Measurements from ENCODE around the gene HAAO. TPM values are rescaled to one million over a fixed set of nuclear protein-coding genes. Genes with fewer than 3 reads are reported as not detected.

The HAAO gene
- total RNA-seq, 2 experiments from 2014 or later: 0.17 to 0.38 TPM

DNA sequence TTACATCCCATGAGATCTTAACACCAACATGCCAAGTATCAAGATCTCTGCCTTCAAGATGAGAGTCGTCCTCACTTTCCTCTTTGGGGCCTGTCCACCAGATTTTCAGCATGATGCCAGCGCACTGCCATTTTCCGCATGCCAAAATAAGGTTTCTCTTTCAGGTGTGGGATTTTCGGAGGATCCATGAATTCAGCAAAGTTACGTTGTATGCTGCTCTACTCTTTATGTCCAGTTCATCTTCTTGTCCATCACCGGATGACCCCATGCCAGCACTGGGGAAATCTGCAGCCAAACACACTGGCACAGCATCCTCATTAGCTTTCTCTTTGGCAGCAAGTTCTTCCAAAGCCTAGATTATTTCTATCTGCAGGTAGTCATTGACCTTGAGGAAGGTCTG lies 4.9 kb upstream of the HAAO start:
- CTCF ChIA-PET: interaction anchor here (2.3 kb wide), 1 partner anchor 13 kb away, joined by 10 read pairs; no protein-coding TSS in a partner anchor
- POLR2A ChIA-PET: interaction anchor here (0.6 kb wide), 1 partner anchor 14 kb away, joined by 3 read pairs; no protein-coding TSS in a partner anchor

DNA sequence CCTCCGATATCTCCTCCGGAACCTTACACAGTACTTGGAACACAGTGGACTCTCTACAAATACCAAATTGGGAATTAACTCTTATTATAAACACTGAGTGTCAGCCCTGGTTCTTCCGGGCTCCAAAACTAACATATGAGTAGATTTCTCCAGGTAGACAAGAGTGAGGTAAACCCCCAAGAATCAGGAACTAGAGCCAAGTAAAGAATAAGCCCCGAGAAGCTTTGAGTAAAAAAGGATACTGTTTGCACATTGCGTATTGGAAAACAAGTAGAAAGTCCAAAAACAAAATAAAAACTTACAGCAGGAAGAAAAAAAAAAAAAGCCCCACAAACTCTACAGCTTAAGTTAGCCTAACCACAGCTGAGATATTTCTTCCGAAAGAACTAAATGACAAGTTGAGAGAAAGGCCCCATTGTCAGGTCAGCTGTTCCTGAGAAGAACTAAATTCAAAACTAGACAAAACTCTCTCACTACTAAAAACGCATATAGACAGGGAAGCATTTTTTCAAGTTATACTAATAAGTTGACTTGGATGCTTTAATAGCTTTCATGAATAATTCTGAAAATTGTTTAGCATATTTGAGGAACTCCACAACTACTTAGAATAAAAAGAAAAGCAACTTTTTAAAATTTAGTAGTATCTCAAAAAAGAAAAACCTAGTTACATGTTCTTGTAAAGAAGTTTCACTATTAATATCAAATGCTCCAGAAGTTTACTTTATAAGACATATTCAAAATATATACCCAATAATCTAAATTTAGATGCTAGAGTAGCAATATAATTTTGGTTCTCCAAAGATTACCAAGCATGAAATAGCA lies 4.3 kb upstream of the HAAO start:
- POLR2A ChIA-PET: interaction anchor here (0.6 to 0.8 kb wide), 2 partner anchors 14 kb away, joined by 3 to 4 read pairs; no protein-coding TSS in a partner anchor
- CTCF ChIA-PET: interaction anchor here (0.6 to 2.3 kb wide), 2 partner anchors 13 to 283 kb away, joined by 3 to 10 read pairs; no protein-coding TSS in a partner anchor

DNA sequence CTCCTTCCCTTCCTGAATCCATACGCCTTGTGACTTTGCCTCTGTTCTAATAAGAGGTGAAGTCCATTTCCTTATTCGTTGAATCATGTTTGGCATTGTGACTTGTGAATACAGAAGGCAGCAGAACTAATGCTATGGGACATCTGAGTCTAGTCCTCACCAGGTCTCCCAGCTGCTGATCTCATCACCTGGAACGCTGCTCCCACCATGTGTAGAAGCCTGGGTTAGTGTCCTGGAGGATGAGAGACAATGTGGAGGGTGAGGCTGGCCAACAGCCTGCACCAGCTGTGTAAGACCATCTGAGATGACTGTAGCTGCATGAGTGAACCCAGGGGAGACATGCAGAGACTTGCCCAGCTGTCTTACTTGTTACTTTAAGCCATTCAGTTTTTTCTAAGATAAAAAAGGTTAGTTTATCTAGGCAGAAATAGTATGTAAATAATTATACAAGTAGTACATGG lies 3.5 kb upstream of the HAAO start:
- POLR2A ChIA-PET: interaction anchor here (0.8 kb wide), 1 partner anchor 15 kb away, joined by 3 read pairs; no protein-coding TSS in a partner anchor
- CTCF ChIA-PET: interaction anchor here (0.6 to 2.3 kb wide), 2 partner anchors 14 to 282 kb away, joined by 3 to 10 read pairs; no protein-coding TSS in a partner anchor

DNA sequence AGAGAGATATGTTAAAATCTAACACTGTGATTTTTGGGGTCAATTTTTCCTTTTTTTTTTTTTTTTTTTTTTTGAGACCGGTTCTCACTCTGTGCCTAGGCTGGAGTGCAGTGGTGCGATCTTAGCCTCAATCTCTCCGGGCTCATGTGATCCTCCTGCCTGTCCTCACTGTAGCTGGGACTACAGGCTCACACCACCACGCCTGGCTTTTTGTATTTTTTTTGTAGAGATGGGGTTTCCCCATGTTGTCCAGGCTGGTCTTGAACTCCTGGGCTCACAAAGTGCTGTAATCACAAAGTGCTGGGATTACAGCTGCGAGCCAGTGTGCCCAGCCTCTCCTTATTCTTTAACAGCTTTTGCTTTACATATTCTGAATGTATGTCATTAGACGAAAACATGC lies 2.9 kb upstream of the HAAO start:
- CTCF ChIA-PET: no interaction called here
- POLR2A ChIA-PET: interaction anchor here (0.8 kb wide), 1 partner anchor 15 kb away, joined by 3 read pairs; no protein-coding TSS in a partner anchor

DNA sequence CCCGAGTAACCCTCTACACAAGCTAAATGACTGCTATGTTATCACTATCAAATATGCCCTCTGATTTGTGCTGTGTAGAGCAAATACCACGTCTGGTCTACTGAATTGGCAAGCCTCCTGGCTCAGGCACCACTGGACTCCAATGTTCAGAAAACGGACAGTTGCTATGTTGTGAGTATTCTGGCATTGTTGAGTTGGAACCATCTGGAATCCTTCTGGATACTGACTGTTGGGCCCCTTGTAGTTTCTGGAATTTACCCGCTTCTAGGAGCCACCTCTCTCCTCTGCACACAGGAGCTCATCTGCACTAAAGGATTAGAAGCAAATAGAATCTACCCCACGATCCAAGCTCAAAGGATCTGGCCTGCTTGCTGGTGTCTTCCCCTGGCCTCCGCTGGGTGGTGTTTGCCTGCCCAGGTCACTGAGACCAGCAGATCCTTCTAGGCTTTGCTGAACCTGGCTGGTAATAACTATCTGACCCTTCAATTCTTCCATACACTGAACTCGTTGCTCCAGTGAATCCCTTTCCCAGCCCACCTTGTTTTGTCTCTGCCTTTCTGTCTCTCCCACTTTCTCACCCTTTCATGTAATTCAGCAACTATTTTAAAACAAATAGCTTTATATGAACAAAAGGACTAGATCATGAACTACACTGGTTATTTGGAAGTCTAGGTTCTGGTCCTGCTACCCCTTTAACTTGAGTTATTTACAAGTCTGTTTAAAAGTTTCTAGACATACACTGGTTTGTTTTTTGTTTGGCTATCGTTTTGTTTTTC lies 2.1 kb upstream of the HAAO start:
- ChIA-PET POLR2A (no interaction called here), CTCF (interaction anchor here (0.6 kb wide), 1 partner anchor 1685 kb away, joined by 3 read pairs; no protein-coding TSS in a partner anchor)

DNA sequence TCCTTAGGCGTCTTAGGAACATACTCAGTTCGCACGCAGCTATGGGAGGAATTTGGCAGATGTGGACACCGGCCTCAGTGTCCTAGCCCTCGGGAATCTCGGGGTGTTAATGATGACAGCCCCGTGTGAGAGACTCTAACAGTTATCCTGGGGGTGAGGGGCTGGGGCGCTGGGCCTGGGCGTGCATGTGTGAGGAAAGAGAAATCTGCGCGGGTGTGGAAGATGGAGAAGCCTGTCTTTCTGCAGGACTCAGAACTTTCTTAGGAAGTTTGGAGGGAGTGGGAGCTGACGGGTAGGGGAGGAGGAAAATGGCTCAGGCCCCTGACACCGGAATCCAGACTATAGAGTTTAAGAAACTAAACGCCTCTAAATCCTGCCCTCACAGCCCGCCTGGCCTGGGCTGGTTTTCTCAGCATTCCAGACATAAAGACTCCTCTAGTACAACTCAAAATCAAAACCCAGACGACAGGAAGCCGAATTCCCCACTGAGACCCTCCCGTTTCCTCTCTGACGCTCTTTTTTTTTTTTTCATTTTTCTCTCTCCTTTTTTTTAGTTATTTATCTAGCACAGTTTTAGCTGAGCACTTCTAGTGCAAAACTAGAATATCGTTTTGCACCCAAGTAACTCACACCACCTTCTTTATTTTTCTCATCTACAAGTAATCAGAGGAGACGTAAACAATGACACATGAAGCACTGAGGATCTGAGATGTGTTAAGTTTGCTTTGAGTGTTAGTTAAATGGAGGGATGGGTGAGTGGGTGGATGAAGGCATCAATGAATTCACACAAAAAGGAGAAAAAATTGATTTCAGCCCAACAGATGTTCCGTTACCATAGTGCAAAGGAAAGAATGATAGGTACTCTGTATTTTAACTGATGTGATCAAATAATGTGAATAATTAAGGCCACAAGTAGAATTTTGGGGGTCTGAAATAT lies 1.2 kb upstream of the HAAO start:
- ChIA-PET CTCF (interaction anchor here (0.6 kb wide), 1 partner anchor 1685 kb away, joined by 3 read pairs; no protein-coding TSS in a partner anchor), POLR2A (no interaction called here)

DNA sequence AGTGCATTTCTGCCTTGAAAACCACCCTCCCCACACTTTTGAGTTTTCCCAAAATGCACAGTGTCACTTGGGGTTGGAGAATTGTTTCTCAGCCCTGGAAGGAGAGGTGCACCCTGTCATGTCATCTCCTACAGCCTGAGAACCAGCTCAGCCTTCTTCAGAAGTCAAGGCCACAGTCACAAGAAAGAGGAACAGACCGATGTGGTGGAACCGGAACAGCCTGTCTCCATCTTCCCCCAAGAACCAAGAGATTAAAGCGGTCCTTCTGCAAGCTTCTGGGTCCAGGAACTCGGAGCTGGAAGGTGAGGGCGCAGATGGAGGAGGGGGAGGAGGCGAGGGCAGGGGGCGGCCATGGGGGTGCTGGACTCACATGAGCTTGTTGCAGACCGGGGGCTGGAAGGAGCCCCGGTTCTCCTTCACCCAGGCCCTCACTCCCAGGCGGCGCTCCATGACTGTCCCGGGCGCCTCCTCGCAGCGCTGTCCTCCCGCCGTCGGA lies 248 bp downstream of the HAAO start:
- POLR2A ChIA-PET: no interaction called here
- CTCF ChIA-PET: no interaction called here

DNA sequence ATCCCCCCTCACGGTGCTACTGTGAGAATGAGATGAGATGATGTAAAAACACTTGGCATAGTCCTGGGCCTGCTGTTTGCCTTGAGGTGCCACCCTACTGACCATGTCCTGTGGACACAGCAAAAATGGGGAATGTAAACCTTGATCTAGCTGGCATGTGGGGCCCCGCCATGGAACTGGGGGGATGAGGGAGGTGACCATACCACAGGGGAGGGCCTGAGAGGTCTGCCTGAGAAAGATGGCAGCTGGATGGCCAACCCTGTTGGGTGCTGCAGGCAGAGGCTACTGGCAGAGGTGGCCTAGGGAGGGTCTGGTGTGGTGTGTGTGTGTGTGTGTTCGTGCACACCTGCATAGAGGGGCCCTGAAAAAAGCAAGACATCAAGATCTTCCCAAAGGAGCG lies 777 bp downstream of the HAAO start:
- ChIA-PET POLR2A (no interaction called here), CTCF (no interaction called here)

DNA sequence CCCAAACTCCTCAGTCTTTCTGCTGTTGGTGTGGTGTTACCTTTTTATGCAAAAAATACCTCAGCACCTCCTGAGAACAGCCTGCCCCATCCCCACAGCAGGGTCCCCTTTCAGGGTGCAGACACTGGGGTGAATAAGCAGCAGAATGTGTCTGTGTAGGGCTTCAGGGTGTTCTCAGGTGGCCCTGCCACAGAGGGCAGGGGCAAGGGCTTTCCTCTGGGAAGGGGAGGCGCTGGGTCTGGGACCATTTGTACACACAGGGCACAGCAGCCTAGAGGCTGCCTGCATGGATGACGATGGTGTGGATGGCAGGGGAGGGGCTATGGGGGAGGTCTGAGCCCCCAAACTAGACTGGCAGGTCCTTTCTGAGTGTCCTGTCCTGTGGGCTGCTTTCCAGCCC lies 2.6 kb downstream of the HAAO start:
- CTCF ChIA-PET: no interaction called here
- POLR2A ChIA-PET: no interaction called here

DNA sequence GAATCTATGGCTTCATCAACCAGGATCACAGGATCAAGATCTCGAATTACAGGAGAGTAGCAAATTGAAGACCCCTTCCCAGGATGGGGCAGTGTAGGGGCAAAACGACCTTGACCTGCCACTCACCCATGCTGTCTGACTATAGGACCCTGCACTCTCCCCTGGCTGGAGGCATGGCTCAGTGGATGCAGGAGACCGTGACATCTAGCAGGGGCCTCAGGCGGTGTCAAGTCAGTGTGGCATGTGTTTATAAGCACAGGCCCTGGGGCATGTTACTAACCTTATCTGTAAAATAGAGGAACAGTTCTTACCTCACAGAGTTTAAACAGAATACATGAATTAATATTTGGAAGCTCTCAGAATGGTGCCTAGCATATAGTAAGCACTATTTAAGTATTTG lies 3.5 kb downstream of the HAAO start:
- CTCF ChIA-PET: no interaction called here
- POLR2A ChIA-PET: no interaction called here

DNA sequence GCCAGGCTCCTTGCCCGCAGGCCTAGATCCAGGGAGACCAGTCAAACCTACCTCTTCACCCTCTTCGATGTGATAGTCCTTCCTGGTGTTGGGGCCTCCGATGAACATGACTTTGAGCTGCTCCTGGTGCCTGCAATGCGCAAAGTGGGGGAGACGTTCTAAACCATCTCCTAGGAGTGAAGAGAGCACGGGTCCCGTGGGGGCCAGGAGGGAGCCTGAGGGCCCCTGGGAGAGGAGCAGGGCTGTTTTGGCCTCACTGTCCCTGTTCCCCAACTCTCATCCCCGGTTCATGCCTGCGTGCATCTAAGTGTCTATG lies 3.9 kb downstream of the HAAO start:
- ChIA-PET POLR2A (no interaction called here), CTCF (no interaction called here)

DNA sequence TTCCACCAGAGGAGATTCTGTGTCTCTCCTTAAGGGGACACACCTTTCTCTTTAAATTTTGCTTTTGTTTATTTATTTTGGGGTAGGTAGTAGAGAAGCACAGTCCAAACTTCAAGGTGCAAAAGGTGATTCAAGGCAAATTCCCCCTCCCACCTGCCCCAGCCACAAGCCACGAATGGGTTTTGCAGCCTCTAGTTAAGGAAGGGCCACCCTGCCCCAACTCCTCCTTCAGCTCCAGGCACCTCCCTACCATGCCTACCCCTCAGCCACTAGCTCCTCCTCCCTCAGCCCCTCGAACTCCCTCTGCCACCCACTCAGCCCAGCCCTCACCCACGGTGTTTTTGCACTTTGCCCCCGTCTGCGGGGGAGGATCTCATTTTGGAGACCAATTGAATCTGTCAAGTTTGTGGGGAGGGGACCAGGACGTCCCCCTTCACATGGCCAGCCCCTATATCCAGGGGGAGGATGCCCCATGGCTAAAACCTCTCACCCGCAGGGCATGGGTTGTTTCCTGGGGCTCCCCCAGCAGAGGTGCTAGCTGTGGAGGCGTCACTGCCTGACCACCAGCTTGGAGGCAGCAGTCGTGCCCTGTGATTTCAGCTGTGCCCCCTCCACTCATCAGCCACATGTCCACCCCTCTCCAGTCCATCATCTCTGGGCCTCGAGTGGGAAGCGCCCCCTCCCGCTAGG lies 4.5 kb downstream of the HAAO start:
- ChIA-PET CTCF (no interaction called here), POLR2A (no interaction called here)

DNA sequence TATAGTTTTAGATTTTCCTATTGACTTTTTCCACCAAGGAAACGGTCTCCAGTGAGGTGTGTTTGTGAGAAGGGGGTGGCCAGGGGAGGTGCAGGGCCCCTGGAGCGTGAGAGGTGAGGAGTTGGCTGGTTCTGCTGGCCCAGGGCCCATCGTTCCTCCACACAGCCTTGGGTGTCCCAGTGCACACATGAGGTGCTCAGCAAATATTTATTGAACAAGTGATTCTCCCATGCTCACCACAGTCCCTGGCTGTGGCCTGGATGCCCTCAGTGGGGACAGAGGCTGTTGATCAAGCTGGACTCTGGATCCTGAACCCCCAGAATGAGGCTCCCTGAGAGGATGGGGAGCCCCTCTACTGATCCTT lies 5.0 kb downstream of the HAAO start:
- ChIA-PET CTCF (no interaction called here), POLR2A (no interaction called here)

DNA sequence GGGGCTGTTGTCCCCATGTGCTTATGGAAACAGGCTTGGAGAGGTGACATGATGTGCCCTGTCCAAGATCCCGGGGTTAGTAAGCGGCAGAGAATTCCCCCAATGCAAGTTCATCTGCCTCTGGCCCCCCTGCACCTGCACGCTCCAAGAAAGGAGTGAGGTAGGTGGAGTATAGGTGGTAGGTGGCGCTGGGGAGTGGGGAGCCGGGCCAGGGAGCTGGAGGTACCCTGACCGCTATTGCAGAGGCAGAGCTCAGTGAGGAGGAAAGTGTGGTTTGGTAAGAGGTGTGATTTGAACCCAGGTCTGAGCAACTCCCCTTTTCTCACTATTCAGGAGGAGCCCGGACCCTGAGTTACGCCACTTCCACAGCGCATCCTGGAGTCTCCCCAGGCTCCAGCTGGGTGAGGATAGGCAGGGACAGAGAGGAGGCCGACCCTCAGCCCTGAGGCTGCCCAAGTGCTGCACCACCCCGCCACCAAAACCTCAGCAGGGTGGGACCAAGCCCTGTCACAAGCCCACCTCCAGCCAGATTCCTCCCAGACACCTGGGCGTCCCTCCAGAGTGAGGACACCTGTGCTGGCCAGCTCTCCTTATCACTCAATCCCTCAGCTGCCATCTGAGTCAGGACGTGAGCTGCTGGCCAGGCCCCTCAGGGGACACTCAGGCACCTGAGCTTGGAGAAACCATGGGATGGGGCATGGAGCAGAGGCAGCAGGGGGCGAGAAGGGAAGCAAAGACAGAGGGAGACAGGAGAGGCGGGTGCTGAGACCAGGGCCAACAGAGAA lies 5.6 kb downstream of the HAAO start:
- ChIA-PET CTCF (no interaction called here), POLR2A (no interaction called here)

DNA sequence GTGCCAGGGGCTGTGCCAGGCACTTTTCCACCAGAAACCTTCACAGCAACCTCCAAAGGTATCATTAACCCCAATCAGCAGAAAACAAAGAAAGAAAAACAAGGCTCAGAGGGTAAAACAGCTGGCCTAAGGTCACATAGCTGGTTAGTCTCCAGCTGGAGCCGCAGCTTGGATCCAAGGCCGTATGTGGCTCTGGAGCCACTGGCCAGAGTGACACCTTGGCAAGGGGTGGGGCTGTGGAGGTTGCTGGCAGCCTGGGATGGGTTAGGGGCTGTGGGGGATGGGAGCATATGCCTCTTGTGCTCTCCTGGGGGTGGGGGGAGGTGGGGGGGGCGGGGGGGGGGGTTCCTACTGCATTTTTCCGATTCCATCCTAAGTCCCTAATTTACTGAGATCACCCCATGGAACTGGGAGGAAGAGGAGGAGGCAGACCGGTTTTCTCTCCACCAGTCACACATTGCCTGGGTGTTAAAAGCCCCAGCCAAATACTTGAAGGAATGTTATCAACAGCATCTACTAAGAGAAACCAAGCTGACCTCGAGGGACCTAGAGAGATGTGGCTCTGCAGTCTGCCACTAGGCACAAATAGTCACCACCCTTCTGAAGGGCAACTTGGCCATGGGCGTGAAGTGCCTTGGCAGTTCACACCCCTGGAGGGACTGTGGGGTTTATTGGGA lies 8.0 kb downstream of the HAAO start:
- ChIA-PET CTCF (no interaction called here), POLR2A (no interaction called here)

DNA sequence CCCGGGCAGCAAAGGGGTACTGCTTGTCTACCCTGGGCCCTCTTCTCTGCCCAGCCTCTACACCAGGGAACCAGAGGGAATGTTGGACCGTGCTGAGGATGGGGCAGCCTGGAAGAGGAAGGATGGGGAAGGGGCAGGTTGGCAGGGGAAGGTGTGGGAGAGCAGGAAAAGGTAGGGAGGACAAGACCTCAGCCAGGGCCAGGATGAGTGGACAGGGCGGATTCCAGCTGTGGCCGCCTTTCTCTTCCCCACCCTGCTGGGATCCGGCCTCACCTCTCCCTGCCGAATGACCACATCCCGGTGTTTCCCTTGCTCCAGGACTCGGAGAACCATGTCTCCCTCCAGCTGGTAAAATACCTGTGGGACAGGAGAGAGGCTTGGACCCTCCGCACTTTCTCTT lies 8.9 kb downstream of the HAAO start:
- ChIA-PET CTCF (no interaction called here), POLR2A (no interaction called here)

DNA sequence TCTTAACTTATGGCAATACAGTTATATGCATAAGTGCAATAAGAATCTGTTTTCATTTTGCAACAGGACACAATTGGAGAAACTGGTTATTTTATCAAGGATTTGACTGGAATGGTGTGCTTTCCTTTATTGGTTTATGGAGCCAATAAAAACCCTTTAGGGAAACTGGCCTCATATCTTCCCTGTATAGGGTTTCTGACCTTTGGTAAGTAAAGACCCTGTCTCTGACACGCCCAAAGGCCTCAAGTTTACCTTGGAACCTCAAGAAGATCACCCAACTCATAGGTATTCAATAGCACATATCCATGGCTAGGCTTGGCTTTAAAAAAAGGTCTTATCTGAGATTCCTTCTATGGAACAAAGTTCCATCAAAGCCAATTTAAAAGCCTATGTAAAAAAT lies 11.2 kb downstream of the HAAO start:
- ChIA-PET POLR2A (no interaction called here), CTCF (no interaction called here)
